C4-2B (cell line): ENCODE measurements around the gene URI1.

Experiments used
- CTCF ChIP-seq: fragments of 450-650 bp; conservative IDR thresholded peaks from 2 replicates; pipeline ENCODE4 v1.5.1; 2017; ENCODE audit warnings: mild to moderate bottlenecking
- ZFX ChIP-seq: fragments of 450-650 bp; IDR thresholded peaks from 2 replicates; pipeline ENCODE4 v1.6.1; 2017

GRCh38 chr19:29943615-29944014 lies 1.6 kb downstream of the URI1 start:
- TF ChIP-seq CTCF, result no peak
- TF ChIP-seq ZFX, result no peak
